Activated T-helper 1 cell treated with anti-CD3 and anti-CD28 coated beads, Interleukin-2, amount 50 U/mL, for 16 hours (primary cell): ENCODE results near the gene PLEKHA1.
A peak's percentile ranks its signal among the peaks of the same experiment; 100 is the strongest.

ENCODE experiments used
- DNase-seq, 2 donors: peaks; one replicate each; pipeline ENCODE4 v3.0.0-alpha.2; 2020; ENCODE audit warnings: low read depth in 1 of 2, low spot score in 1 of 2

The PLEKHA1 gene

GRCh38 chr10:122346326-122346950 is 28.1 kb upstream of the PLEKHA1 start:
- no peak for DNase-seq

DNA sequence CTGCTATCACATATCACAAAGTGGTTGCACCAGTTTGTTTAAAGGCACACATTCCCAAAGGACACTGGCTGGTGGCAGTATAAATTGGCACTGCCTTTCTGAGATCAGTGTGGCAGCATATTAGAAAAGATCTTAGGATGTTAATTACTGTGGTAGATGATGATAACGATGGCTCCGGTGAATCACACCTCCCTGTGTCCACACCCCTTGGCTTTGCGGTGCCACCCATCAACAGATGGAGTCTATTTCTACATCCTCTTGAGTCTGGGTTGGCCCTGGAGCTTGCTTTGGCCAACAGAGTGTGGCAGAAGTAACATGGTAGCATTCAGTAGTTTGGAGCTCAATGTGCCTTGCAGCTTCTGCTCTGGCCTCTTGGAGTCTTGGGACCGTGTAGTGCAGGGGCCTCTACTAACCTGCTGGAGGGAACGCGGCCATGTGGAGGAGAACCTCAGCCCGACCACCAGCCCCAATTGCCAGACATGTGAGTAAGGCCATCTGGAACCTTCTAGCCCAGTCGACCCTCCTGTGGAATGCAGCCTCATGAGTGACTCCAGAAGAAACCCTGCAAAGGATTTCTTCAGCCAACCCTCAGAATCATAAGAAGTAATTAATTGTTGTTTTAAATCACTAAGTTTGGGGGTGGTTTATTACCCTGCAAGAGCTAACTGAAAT is 27.2 kb upstream of the PLEKHA1 start:
- no peak for DNase-seq

DNA sequence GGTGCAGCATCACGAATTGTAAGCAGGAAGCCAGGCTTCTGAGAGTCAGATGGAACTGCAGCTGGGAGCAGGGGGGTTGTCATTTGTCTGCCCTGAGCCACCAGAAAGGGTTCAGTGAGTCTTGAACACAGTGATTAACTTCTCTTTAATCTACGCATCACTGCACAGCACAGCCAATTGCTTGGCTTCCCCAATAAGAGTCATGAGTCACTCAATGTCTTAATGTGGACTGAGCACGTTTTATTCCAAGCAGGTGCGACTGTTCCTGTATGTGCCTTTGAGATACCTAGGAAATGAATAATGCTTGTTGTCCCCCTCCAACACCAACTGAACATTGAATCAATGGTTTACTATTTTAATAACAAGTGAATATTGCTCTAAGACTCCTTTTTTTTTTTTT is 26.0 kb upstream of the PLEKHA1 start:
- DNase-seq = no peak

DNA sequence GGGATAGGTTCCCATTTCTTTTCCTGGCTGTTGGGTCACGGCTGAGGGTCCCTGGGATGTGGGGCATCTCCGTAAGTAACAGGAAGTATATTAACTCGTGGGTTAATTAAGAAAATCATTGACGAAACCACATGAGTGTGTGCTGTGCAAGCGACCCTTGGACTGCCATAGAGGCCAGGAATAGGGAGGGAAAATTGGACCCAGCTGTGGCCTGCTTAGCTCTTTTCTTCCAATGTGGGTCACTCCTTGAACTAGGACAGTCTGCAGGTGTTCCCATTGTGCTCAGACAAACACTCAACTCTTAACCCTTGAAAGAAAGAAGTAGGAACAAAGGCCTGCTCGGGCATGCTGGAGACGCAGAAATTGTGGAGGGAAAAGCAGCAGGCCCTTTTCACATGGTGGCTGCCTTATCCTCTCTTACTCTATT is 25.6 kb upstream of the PLEKHA1 start:
- no peak for DNase-seq

- DNase-seq = no peak
Observed at GRCh38 chr10:122349758-122350369, 24.6 kb upstream of the PLEKHA1 start.

- DNase-seq = no peak
Observed at GRCh38 chr10:122350893-122351292, 23.6 kb upstream of the PLEKHA1 start.

GRCh38 chr10:122352817-122353525 is 21.5 kb upstream of the PLEKHA1 start:
- no peak for DNase-seq

GRCh38 chr10:122354383-122354782 is 20.1 kb upstream of the PLEKHA1 start:
- DNase-seq = no peak

GRCh38 chr10:122357685-122358084 is 16.8 kb upstream of the PLEKHA1 start:
- no peak for DNase-seq

- no peak for DNase-seq
Observed at GRCh38 chr10:122359621-122360020, 14.9 kb upstream of the PLEKHA1 start.

GRCh38 chr10:122361046-122361445 is 13.5 kb upstream of the PLEKHA1 start:
- no peak for DNase-seq

DNA sequence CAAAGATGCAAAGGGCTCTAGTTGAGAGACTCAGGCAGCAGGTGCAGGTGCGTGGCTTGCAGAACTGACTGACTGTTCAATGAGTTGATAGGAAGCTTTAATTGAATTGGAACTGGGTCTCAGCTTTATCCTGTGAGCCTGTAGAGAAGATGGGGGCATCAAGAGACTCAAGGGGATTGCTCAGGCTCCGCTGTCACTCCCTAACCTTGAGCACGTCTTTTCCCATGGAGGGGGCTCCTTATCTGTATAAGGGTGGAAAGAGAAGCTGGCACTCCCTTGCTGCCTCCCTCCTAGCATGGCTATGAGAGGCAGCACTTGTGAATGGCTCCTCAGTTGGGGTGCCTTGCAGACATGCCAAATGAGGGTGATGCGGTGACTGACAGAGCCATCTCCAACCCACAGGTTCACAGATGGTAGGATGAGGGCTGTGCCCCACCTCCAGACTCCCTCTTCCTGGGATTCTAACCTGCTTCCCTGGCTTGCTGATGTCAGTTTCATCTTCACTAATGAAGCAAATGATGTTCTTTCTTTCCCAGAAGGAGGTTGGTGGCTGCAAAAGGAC is 12.4 kb upstream of the PLEKHA1 start:
- no peak for DNase-seq

DNA sequence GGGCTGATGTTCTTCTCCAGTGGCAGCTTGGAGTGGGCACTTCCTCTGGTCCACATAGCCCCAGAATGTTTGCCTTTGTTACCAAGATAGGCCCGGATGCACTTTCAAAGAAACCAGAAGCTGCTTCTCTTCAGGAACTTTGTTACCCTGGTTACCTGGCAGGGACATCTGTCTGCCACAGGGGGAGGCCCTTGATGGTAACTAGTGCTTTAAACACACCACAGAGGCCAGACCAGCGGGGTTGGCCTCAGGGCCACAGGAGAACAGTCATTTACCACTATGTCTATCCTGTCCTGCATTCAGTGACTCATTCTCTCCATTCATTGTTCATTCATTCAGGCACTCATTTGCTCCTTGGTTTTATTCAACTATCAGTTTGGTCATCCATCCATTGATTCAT is 11.9 kb upstream of the PLEKHA1 start:
- no peak for DNase-seq

DNA sequence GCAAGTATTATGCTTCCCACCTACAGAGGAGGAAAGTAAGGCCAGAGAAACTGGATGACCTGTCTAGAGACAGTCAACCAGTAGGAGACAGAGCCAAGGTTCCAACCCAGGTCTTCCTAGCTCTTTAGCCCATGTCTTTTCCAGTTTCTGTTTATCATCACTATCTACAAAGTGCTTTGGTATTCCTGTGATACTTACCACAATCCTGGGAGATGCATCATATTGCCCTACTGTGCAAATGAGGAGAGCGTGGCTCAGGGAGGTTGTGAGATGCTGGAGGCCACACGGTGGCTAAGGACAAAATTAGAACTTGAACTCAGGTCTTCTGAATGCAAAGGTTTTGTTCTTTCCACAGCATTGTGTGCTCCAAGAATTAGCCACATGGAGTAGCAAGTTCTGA is 11.2 kb upstream of the PLEKHA1 start:
- no peak for DNase-seq

GRCh38 chr10:122363722-122364463 is 10.6 kb upstream of the PLEKHA1 start:
- DNase-seq = no peak

DNA sequence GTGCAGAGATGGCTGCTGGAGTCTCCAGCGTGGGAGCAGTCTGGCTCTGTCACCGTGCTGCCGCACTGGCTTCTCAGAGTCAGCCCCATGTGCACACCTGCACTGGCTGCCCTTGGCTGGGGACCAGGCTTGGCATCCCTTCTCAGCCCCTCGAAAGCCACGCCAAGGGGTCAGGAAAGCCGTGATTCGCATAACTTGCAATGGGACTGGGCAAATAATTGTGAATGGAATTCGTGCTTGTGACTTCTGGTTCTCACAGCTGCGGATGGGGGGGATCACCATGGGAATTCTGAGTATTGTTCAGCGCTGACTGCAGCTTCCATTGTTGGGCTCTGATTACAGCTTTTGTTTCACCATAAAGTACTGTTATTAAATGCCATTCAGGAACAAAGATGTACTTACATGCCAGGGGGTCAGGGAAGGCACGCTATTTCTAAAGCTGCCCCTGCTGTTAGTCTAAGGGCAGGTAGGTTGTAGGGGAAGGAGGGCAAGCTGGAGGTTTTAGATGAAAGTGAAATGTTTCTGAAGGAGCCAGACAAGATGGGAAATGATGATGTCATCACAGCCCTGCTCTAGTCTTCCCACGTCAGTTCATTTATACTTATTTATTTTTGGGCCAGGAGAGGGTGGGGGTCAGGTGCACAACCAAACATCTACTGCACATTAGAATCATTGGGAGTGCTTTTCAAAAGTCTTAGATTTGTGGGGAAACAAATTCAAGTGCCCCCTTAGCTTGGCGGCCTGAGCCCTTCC is 5.8 kb upstream of the PLEKHA1 start:
- no peak for DNase-seq

GRCh38 chr10:122373108-122373507 is 1.4 kb upstream of the PLEKHA1 start:
- no peak for DNase-seq

GRCh38 chr10:122373721-122374120 is 787 bp upstream of the PLEKHA1 start:
- DNase-seq = no peak

DNA sequence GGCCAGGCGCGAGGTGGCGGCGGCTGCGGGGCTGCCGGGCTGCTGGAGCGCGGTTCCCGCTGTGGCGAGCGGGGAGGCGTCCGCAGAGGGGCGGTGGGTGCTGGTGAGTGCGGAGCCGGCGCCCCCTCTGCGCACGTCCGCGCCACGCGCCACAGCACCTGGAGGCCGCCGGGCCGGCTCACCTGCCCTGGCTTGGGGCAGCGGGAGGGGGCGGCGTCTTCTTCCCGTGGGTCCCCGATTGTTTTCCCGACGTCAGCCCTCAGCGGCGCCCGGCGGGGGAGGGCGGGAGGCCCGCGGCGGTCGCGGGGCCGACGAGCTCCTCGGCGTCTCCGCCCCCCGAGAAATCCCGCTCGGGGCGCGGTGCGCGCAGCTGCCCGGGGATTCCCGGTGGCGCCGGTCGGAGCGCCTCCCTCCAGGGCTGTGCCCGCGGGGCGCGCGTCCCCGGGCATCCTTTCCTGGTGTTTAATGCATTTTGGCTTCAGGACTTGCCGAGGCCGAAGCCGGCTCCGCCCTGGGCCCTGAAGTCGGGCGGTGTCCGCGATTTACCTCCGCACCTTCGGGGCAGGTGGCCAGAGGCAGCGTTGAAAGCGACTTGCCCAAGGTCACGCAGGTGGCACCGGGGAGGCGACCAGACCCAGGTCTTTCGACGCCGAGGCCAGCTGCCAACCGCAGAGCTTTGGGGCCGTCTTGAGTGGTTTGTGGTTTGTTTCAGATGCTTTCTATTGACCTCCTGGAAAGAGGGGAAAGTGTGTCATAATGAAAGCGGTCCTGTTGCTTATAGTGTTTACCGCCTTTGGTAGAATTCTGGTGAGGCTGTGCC is 561 bp downstream of the PLEKHA1 start:
- peak; percentile 25 to 70 for DNase-seq
